GM19193 (cell line): Measurements from ENCODE around the gene PPP2R2D.

Experiments used
- POLR2A ChIP-seq: IDR thresholded peaks from 4 replicates; pipeline ENCODE4 v1.6.1; 2011; ENCODE audit not compliant: insufficient read depth, insufficient read length; ENCODE audit errors: extremely low read depth

The PPP2R2D gene

GRCh38 chr10:131891929-131892805 lies 8.6 kb upstream of the PPP2R2D start:
- no peak for TF ChIP-seq POLR2A

DNA sequence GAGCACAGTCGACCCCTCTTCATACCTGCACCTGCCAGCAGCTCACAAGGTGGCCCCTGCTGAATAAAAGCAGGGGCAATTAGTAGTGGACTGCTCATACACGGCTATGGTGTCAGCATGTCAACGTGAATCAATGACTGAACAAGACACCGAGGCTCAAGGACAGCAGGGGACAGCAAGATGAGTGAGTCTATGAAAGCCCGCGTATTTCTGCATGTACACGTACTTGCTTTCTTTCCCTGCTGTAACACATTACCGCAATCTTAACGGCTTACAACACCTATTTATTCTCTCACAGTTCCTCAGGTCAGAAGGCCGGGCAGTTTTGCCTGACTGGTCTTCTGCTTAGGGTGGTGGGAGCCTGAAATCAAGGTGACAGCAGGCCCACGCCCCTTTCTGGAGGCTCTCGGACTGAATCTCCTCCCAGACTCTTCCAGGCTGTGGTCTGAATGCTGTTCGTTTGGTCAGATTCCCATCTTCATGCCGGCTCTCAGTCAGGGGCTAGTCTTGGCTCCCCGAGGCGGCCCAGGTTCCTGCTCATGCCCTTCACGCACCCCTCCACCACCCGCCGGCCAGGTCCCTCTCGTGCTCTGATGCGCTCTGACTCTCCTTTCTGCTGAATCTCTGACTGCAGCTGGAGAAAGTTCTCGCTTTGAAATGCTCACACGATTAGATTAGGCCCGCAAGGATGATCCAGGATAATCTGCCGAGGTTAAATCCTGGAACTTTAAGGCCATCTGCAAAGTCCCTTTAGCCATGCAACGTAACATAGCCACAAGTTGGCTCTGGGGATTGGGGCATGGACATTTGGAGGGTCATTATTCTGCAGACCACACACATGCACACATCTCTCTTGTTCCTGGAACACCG lies 7.8 kb upstream of the PPP2R2D start:
- TF ChIP-seq POLR2A, result no peak

DNA sequence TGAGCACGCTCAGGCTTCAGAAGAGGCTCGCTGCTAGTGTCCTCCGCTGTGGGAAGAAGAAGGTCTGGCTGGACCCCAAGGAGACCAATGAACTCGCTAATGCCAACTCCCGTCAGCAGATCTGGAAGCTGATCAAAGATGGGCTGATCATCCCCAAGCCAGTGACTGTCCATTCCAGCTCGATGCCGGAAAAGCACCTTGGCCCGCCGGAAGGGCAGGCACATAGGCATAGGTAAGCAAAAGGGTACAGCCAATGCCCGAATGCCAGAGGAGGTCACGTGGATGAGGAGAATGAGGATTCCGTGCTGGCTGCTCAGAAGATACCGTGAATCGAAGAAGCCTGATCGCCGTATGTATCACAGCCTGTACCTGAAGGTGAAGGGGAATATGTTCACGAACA lies 5.7 kb upstream of the PPP2R2D start:
- TF ChIP-seq POLR2A, result no peak

GRCh38 chr10:131896403-131896802 lies 4.4 kb upstream of the PPP2R2D start:
- TF ChIP-seq POLR2A, result no peak

GRCh38 chr10:131897297-131897899 lies 3.4 kb upstream of the PPP2R2D start:
- TF ChIP-seq POLR2A, result no peak

GRCh38 chr10:131898061-131898460 lies 2.7 kb upstream of the PPP2R2D start:
- TF ChIP-seq POLR2A, result no peak

- no peak for TF ChIP-seq POLR2A
These were observed 2.1 kb upstream of the PPP2R2D start for GRCh38 chr10:131898713-131899112.

- TF ChIP-seq POLR2A, result no peak
These were observed 1.6 kb upstream of the PPP2R2D start for GRCh38 chr10:131899116-131899690.

DNA sequence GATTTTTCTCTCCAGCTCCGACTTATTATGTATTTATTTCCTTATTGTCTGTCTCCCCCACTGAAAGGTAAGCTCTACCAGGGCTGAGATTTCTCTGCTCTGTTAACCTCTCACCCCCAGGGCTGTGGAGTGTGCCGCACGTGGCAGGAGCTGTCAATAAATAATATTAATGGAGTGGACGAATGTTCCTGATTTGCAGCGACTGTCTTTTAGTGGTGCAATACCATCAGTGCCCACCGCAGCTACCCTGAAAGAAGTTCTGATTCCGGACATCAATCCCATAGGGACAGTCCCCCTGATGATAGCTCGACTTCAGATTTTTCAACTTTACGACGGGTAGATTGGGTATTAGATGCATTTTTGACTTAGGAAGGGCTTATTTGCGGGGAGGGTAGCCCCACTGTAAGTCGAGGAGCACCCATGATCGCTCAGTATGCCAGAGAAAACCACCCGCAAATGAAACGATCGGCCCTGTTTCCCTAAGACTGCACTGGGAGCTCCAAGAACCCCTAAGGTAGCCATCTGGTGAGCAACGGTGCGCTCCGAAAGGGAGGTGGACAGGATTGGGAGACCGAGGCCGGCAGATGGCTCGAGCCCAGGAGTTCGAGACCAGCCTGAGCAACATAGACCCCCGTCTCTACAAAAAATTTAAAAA lies 986 bp upstream of the PPP2R2D start:
- TF ChIP-seq POLR2A, result no peak

GRCh38 chr10:131901181-131901829 lies 497 bp downstream of the PPP2R2D start:
- no peak for TF ChIP-seq POLR2A

DNA sequence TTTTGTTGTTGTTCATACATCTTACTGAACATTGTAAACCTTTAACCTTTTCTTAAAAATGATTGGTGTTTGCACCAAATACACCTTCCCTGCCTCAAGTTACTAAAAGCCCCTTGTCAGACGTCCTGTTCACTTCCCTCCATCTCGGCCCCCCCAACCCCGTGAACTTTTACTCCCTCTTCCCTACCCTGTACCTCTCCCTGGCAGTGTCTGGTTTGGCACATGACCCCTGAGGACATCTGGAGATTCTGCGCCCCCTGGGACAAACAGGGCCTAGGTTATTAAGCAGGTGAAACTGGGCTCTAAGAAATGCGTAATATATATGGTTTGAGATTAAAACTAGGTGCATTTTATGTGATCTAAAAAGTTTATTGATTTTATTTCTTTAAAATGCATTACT lies 1.4 kb downstream of the PPP2R2D start:
- no peak for TF ChIP-seq POLR2A

DNA sequence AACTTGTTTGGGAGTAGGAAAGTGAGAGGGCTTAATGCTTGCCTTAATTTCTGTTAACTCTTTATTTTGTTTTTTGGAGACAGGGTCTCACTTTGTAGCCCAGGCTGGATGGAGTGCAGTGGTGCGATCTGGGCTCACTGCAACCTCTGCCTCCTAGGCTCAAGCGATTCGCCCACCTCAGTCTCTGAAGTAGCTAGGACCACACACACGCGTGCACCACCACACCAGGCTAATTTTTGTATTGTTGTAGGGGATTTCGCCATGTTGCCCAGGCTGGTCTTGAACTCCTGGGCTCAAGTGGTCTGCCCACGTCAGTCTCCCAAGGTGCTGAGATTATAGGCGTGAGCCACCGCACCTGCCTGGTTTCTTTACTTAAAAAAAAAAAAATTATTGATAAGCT lies 1.9 kb downstream of the PPP2R2D start:
- TF ChIP-seq POLR2A, result no peak

GRCh38 chr10:131905267-131905571 lies 4.4 kb downstream of the PPP2R2D start:
- no peak for TF ChIP-seq POLR2A

DNA sequence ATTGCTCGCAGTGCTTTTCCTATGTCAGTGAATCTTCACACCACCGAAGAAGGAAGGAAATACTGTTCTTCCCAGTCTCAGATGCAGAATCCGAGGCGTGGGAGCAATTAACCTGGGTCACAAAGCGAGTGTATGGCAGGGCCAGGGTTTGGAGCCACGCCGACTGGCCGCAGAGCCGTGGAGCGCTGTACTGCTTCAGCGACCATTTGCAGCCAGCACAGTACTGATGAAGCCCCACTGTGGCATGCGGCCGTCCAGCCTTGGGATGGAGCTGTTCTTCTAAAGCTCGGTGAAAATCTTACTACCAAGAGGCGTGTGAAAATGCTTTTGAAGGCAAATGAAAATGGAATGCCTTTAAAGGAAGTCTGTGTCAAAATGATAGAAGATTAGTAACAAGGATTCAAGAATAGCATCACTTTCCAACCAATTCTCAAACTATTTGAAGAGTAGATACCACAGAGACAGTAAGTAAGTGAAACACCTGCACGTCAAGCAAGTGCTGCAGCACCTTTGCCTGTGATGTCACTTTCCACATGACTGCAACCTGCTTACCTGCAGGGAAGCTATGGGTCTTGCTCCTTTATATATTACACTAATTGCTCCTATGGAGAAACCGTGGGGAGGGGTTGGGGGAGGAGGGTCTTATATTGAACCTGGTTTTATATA lies 4.9 kb downstream of the PPP2R2D start:
- no peak for TF ChIP-seq POLR2A
